HG03558 (cell line): ENCODE data around the gene TUFM.
"Not testable (repeated sequence)": the region's sequence is repeated elsewhere in the genome, so short reads cannot be mapped to it uniquely, and the experiment has no call there.

Experiments
- ATAC-seq: cut with Tn5 transposase; IDR thresholded peaks from one replicate; pipeline ENCODE4 v1.9.1; 2021; ENCODE audit warnings: moderate number of reproducible peaks; ENCODE audit not compliant: unreplicated experiment; ENCODE audit errors: extremely low read depth

TUFM gene

DNA sequence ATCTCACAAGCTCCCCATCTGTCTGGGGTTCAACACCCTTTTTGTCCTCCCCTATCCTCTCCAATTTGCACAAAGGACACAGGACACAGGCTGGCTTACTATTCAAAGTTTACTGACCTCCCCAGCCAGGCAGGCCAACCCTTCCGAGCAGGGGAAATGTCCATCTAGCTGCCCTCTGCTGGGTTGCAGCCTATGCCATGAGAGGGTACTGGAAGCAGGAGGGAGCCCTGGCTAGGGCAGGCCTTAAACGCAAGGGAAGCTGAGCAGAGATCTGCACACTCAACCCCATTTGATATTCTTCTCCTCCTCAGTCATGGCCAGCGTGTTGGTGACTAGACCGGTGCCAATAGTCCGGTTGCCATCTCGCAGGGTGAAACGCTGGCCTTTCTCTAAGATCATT, 3.5 kb downstream of the TUFM start:
- ATAC-seq, result no peak

DNA sequence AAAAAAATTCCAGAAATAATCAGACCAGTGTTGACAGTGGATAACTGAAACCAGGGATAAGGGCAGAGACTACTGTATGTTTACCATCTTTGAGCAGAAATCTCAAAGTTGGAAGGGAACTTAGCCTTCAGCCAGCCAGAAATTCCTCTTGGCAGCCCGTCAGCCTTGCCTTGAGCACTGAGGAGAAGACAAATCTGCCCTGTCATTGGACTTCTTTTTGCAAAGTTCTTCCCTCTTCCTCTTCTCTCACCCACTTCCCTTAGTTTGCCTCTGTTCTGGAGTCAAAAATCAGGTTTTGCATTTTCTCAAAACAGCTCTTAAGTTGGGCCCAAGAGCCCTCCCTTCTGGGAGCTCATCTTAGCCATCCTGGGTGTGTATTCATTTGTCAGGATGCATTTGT, 6.2 kb downstream of the TUFM start:
- ATAC-seq, result no peak

DNA sequence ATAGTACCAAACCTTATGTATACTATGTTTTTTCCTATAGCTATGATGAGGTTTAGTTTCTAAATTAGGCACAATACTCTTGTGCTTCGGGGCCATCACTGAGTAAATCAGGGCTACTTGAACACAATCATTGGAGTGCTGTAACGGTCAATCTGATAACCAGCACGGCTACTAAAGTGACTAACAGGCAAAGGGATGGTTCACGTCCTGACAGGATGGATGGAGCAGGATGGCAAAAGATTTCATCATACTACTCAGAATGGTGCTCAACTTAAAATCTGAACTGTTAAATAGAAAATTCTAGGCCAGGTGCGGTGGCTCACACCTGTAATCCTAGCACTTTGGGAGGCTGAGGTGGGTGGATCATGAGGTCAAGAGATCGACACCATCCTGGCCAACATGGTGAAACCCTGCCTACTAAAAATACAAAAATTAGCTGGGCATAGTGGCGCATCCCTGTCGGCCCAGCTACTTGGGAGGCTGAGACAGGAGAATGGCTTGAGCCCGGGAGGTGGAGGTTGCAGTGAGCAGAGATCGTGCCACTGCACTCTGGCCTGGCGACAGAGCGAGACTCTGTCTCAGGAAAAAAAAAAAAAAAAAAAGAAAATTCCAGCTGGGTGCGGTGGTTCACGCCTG, 7.0 kb downstream of the TUFM start:
- ATAC-seq, result no peak

DNA sequence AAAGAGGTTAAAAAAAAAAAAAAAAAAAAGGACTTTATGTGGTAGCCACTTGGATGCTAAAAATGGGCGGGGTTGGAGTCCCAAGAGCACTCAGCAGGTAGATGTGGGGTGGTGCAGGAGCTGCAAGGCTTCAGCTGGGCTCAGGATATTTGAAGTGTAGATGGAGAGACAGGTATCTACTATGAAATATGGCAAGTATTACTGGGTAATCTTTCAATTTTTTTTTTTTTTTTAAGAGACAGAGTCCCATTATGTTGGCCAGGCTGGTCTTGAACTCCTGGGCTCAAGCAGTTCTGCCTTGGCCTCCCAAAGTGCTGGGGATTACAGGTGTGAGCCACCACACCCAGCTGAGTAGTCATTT, 7.6 kb downstream of the TUFM start:
- ATAC-seq, result no peak

DNA sequence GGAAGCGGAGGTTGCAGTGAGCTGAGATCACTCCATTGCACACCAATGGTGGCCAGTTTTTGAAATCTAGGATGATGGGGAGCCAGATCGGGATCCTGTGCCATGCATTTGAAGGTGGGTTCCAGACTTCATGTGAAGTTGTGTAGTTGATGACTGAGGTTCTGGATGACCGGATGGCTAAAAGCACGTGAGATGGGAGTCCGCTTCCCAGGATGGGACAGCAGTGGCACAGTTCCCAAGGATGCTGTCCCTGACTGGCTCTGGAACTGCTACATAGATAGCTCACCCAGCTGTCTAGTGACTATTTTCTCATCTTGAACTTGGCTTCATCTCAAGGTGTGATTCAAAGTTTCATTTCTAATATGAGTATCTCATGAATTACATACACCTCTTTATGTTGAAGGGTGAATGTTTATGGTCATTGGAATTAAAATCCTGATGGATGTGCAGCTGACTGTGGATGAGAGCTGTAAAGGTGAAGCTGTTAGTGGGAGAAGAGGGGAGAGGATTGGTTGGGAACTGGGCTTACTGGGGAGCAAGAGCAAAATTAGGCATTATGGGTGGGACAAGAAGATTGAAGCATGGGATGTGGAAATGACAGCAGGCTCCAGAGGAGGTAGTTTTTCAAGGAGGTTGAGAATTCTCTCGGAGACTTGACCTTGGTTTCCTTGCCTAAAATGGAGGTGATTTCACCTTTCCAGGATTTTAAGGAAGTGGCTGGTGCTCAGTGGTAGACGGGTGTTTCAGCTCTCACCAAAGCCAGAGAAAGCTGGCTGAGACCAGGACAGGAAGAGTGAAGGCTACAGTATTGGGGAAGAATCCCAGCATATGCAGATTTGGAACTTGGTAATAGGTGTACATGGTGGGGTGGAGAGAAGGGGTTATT, 8.2 kb downstream of the TUFM start:
- ATAC-seq, result no peak

DNA sequence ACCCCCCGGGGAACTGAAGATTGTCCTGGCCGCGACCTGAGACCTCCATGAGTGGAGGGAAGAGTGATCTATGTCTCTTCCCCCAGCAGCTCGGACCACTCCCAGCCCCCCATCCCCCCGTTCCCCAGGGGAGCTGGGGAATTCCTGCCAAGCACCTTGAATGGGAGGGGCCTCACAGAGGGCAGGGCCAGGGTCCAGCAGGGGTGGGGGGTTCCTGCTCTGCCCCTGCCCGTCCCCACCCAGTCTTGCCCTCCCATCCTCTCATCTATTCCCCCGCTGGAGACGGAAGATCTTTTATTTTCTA, 9.4 kb downstream of the TUFM start:
- no peak for ATAC-seq

DNA sequence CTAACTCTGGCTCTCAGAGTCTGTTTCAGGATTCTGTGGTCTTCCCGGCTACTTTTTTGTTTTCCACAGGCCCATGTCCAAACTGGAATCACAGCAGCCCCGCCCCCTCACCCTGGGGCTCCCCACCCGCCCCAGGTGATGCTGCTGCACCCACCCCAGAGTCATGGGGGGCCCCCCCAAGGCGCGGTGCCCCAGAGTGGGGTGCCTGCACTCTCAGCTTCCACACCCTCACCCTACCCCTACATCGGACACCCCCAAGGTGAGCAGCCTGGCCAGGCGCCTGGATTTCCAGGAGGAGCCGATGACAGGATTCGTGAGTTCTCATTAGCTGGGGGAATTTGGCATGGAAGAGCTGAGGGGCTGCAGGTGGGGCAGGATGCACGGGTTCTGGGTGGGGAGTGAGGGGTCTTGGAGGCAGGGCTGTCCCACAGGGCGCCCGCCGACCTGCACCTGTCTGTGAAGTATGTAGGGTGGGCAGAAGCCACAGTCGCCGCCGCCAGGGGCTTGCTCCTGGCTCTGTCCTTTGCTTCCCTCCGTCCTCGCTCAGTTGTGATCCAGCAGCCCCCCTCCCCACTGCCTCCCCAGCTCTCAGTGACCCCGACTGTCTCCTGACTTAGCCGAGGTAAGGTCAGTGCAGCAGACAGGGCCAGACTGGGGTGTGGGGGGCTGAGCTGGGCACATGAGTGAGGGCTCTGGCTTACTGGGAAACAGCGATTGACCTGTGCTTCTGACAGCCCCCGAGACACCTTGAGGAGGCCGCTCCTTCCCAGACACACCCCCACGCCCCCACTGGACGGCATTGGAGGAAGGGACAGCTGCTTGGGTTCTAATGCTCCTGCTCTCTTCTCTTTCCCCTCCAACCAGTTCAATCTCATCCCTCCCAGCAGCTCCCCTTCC, 10.0 kb downstream of the TUFM start:
- no peak for ATAC-seq

DNA sequence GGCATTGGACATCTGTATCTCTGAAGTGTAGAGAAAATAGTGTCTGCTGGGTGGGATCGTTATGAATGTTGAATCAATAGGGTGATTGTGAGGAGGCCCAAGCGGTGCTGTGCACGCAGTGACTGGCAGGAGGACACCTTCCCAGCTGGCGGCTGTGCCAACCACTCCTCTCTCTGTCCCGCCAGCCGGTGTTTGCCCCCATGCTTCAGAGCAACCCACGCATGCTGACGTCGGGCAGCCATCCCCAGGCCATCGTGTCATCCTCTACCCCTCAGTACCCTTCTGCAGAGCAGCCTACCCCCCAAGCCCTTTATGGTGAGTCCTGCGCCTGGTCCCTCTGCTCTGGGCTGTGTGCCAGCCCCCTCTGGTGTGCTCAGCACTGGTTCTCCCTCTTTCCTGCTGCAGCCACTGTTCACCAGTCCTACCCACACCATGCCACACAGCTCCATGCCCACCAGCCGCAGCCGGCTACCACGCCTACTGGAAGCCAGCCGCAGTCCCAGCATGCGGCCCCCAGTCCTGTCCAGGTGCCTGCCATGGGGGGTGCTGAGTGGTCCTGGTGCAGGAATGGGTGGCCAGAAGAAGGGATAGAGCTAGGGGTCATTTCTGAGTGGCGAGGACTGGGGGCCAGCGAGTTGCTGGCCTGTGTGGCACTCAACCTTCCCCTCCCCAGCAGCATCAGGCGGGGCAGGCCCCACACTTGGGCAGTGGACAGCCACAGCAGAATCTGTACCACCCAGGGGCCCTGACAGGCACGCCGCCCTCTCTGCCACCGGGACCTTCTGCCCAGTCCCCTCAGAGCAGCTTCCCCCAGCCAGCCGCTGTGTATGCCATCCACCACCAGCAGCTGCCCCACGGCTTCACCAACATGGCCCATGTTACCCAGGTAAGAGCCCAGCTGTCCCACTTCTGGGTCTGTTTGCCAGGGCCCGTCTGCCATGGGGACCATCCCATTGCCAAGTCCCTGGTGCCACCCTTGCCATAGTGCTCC, 11.0 kb downstream of the TUFM start:
- no peak for ATAC-seq

DNA sequence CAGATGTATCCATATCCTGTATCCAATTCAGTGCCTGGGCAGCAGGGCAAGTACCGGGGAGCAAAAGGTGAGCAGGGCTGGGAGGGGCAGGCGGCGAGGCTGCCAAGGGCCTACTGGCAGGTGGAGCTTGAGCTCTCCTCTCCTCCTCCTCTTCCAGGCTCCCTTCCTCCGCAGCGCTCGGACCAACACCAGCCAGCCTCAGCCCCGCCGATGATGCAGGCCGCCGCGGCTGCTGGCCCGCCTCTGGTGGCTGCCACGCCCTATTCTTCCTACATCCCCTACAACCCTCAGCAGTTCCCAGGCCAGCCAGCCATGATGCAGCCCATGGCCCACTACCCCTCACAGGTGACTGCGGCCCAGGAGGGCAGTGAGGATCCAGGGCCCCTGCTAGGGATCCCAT, 11.8 kb downstream of the TUFM start:
- ATAC-seq, result no peak

DNA sequence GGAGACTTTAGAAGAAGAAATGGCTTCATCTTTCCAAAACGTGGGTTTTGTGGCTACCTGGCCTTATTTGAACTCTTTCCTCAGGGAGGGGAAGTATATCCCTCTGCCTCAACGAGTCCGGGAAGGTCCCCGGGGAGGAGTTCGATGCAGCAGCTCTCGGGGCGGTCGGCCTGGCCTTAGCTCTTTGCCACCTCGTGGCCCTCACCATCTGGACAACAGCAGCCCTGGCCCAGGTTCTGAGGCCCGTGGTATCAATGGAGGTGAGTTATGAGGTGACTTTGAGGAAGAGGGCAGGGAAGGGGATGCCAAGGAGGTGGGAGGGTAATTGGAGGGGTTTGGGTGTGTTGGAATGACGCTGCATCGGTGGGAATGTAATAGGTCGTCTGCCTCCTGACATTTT, 15.6 kb downstream of the TUFM start:
- ATAC-seq, result no peak

DNA sequence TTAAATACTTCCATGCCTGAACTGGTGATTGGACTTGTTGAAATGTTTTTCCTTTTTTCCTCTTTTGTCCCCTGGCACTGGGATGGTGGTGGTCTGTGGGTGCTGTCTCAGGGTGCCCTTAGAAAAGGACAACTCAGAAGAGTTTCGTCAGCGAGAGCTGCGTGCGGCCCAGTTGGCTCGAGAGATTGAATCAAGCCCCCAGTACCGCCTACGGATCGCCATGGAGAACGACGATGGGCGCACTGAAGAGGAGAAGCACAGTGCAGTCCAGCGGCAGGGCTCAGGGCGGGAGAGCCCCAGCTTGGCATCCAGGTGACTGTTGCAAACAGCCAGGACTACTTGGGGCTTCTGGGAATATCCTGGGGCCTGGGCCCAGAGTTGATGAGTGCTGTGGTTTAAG, 16.4 kb downstream of the TUFM start:
- no peak for ATAC-seq

DNA sequence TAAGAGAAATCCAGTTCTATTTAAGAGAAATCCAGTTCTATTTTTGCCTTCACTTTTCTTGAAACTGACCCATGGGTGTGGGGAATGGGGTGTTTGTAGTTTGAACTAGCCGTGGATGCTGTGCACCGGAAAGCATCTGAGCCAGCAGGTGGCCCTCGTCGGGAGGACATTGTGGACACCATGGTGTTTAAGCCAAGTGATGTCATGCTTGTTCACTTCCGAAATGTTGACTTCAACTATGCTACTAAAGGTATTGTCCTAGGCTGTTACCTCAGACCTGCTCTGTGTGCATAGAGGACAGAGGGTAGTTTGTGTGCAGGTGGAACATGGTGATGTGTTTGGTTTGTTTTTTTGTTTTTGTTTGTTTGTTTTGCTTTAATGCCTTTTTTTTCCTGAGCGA, 20.0 kb downstream of the TUFM start:
- no peak for ATAC-seq

DNA sequence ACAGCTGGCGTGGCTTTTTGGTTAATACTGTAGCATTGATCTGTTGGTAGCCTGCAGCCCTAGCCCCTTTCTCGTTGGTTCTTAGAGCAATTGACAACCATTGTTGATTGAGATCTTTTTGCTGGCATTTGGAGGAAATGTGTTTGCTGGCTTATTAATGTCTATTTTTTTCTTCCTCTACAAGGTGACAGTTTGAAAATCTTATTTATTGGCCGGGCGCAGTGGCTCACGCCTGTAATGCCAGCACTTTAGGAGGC, 21.5 kb downstream of the TUFM start:
- no peak for ATAC-seq

DNA sequence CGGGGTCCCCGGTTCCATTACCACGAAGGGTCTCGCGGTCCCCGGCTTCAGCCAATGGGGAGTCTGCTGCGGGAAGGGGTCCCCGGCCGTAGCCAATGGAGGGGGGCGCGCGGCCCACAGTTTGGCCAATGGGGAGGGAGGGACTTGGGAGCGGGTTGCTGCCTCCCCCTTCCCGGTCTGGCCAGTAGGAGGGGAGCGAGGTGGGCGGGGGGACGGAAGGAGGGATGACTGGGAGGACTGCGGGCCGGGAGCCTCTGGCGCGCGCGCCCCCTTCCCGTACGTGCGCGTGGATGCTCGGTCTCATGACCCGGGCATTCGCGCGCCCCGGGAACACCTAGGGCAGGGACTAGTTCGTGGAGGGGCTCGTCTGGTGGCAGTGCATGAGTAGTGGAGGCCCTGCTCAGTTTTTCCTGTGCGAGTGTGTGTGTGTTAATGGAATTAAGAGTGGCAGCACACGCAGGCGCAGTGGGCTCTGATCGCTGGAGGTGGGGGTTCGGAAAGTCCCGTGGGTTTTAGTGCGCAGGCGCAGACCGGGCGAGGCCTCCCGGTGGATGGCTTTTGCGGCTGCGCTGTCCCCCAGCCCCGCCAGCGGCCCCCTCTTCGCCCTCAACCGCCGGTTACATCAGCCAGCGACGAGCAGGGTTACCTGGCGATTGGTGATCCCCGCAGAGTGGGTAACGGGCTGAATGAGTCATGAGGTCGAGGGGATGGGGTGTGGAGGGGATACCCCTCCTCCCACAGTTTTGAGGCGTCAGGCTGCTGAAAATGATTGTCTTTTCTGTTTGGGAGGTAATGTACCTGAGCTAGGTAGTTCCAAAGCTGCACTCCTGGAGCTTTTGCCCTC, 22.1 kb downstream of the TUFM start:
- ATAC-seq, result no peak

DNA sequence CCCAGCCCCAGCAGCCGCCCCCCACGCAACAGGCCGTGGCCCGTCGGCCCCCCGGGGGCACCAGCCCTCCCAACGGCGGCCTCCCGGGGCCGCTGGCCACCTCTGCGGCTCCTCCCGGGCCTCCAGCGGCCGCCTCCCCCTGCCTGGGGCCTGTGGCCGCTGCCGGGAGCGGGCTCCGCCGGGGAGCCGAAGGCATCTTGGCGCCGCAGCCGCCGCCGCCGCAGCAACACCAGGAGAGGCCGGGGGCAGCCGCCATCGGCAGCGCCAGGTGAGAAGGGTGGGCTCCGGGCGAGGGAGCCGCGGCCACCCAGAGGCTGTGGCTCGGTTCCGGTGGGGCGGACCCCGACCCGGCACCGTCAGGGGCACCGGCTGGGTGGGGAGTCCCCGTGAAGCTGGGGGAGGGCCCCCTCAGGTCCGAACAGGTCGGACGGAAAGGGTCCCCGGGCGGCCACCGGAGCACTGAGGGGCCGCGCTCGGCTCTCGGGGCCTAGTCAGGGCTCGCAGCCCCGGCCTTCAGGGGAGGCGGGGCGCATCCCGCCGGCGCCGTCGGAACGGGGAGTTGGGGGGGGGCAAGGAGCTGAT, 22.8 kb downstream of the TUFM start:
- ATAC-seq, result no peak

DNA sequence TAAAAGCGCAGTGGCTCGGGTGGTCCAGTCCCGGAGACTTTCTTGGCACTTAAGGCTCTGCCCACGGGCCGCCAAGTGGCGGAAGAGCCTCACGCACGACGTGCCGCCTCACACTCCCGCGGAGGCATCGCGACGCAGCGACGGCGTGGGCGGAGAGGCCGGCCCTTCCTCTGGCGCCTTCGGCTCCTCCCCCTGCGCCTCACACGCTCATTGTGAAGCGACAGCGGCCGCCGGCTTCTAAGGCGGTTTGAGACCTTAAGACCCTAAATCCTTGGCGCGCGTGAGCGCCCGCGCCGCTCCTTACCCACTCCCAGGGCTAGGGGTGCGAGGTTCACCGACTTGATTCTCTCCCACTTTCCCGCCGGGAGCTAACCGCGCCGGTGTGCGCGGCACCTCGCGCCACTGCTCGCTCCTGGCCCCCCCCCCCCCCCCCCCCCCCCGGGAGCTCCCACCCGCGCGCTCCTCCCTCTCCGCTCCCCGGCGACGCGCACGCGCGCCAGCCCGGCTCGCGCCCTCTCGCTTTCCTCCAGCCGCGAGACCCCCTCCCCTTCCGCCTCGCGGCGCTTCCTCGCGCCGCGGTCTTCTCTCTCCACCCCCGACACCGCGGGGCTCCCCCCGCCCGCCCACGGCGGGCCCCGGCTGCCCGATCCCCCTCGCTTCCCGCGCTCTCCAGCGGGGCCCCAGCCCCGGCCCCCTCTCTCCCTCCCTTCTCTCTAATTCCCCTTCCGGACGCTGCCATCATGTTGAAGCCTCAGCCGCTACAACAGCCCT, 23.4 kb downstream of the TUFM start, which contains the start of gene ATXN2L:
TSS of gene ATXN2L (plus strand) at position 480 of the 771 bp plus-strand sequence. CDS start at position 741, 261 bp downstream.
- ATAC-seq, result peak; percentile 24

DNA sequence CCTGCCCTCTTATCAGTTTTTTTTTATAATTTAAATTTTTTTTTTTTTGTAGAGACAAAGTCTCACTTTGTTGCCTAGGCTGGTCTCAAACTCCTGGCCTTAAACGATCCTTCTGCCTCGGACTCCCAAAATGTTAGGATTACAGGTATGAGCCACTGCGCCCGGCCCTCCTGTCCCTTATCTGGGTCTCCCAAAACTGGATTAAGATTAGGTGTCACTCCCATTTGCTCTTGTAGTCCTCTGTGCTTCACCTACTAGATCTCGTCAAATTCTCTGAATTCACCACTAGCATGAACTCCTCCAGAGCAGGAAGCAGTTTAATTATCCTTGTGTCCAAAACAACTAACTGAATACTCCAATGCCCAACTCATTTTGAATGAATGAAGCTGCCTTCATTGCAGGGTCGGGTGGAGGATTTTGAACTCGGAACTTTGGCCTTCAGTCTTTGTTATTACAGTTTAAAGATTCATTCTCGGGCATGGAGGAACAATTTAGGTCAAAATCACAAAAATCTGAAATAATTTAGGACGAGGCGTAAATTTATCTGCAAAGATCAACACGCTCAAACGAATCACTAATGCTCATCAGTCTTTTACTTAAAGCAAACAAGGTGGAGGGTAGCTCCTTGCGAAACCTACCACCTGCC, 24.2 kb downstream of the TUFM start:
- no peak for ATAC-seq

DNA sequence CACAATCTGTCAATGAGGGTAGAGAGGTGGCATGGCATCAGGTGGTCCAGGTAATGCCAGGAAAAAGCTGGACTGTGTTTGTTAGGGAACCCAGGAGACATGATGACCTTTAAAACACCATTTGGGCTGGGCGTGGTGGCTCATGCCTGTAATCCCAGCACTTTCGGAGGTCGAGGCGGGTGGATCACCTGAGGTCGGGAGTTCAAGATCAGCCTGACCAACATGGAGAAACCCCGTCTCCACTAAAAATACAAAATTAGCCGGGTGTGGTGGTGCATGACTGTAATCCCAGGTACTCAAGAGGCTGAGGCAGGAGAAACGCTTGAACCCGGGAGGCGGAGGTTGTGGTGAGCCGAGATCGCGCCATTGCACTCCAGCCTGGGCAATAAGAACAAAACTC, 25.6 kb downstream of the TUFM start:
- ATAC-seq, result not testable (repeated sequence)
